ENCODE measurements around the gene ZFAND4. TPM values are rescaled to one million over a fixed set of nuclear protein-coding genes. Genes with fewer than 3 reads are reported as not detected.

Gene ZFAND4
- total RNA-seq, 4 donors from 2014 or later = 5.0 to 15.3 (median 7.9) TPM

- no peaks in the 10 kb centered on the region for H3K9me3 ChIP-seq
- H3K4me1 ChIP-seq = peaks cover 0 to 24% (median 9%) of the 10 kb centered on the region in 3 donors
- H3K36me3 ChIP-seq = no peaks in the 10 kb centered on the region
- TF ChIP-seq POLR2A (IDR thresholded peaks at IDR 0.05) (no peak), CTCF (IDR thresholded peaks at IDR 0.05) (no peak)
- no peak overlapping the region for H3K27ac ChIP-seq
- no peaks in the 10 kb centered on the region for H3K27me3 ChIP-seq
- no peak overlapping the region for H3K4me3 ChIP-seq
- WGBS, 2 donors = 83 to 93% methylated on average over 1 of the region's 1 CpG
- no peak for DNase-seq
- intact Hi-C loops (cut with DNase I) = no loop called here
Measured at GRCh38 chr10:45582386-45582781, 90.2 kb downstream of the ZFAND4 start.

GRCh38 chr10:45581582-45582385 lies 90.8 kb downstream of the ZFAND4 start:
- no peak overlapping the region for H3K4me3 ChIP-seq
- H3K36me3 ChIP-seq = no peaks in the 10 kb centered on the region
- no peak for DNase-seq
- no peaks in the 10 kb centered on the region for H3K27me3 ChIP-seq
- no peaks in the 10 kb centered on the region for H3K9me3 ChIP-seq
- H3K27ac ChIP-seq = no peak overlapping the region
- TF ChIP-seq CTCF (IDR thresholded peaks at IDR 0.05) (no peak), POLR2A (IDR thresholded peaks at IDR 0.05) (no peak)
- WGBS, 2 donors = 65 to 70% methylated on average over 3 of the region's 3 CpGs
- H3K4me1 ChIP-seq = peaks cover 0 to 24% (median 9%) of the 10 kb centered on the region in 3 donors
- intact Hi-C loops (cut with DNase I) = no loop called here

- Histone ChIP-seq H3K4me3 (peak overlapping the region in 2 of 4 donors; percentile 19 to 54), H3K27ac (peak overlapping the region in 3 of 4 donors; percentile 5 to 62 (median 47))
- TF ChIP-seq CTCF (IDR thresholded peaks at IDR 0.05) (no peak), POLR2A (IDR thresholded peaks at IDR 0.05) (no peak)
Measured at GRCh38 chr10:45581216-45581549, 91.4 kb downstream of the ZFAND4 start.

GRCh38 chr10:45580371-45581215 lies 92.0 kb downstream of the ZFAND4 start:
- DNase-seq = no peak
- no peaks in the 10 kb centered on the region for H3K27me3 ChIP-seq
- H3K4me1 ChIP-seq = peaks cover 0 to 24% (median 9%) of the 10 kb centered on the region in 3 donors
- no peaks in the 10 kb centered on the region for H3K9me3 ChIP-seq
- H3K4me3 ChIP-seq = peak overlapping the region in 3 of 4 donors; percentile 13 to 54 (median 19)
- H3K27ac ChIP-seq = peak overlapping the region in 3 of 4 donors; percentile 5 to 62 (median 47)
- intact Hi-C loops (cut with DNase I) = no loop called here
- 31 to 39% methylated on average over 8 of the region's 8 CpGs for WGBS, 2 donors
- TF ChIP-seq CTCF (IDR thresholded peaks at IDR 0.05) (no peak), POLR2A (IDR thresholded peaks at IDR 0.05) (no peak)
- H3K36me3 ChIP-seq = no peaks in the 10 kb centered on the region

More at GRCh38 chr10:45581216-45581549, 91.4 kb downstream of the ZFAND4 start:
- intact Hi-C loops (cut with DNase I) = no loop called here
- Histone ChIP-seq H3K27me3 (no peaks in the 10 kb centered on the region), H3K4me1 (peaks cover 0 to 24% (median 9%) of the 10 kb centered on the region in 3 donors), H3K36me3 (no peaks in the 10 kb centered on the region), H3K9me3 (no peaks in the 10 kb centered on the region)
- DNase-seq = no peak
